HG03139 (cell line): Measurements from ENCODE around the gene LUZP1.

Experiments used
- ATAC-seq: cut with Tn5 transposase; IDR thresholded peaks from one replicate; pipeline ENCODE4 v1.9.1; 2021; ENCODE audit not compliant: unreplicated experiment

LUZP1 gene

GRCh38 chr1:23035823-23036452 is 132.7 kb downstream of the LUZP1 start:
- ATAC-seq, result no peak
